Measurements from ENCODE around the gene STRN4.

- no peak for TF ChIP-seq CTCF (IDR thresholded peaks at IDR 0.05)
- no peak for TF ChIP-seq EZH2 (IDR thresholded peaks at IDR 0.05; ENCODE audit: borderline replicate concordance, insufficient read depth, low read depth, low read length, poor library complexity, severe bottlenecking)
These were observed 39.7 kb upstream of the STRN4 start for GRCh38 chr19:46785980-46786235.
